ENCODE results near the gene LRRC75A.

DNA sequence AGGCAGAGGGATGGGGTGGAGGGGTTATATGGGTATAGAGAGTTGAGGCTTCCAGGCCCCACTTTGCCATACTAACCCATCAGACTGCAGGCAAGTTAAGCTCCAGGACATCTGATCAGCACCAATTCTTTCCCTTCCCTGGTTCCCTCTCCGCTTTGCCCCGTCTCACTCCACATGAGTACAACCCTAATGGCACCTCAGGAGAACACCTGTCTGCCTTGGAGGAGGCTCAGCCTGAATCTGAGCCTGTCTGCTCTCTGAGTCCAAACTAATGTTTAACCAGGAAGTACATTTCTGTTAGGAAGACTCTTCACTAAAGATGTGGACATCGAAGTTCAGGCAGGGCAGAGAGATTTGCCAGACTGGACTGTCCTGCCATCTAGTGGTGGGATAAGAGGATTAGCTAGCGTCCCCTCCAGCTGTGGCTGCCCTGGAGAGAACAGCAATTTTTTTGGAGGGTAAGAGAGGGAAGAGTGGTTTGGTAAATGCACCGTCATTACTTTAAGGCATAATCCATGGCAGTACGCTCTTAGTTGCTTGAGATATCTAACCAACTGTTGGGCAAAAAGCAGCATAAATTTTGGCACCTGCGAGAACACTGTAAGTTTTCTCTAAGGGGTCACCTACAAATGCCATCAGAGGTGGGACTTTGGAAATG is 29.2 kb upstream of the LRRC75A start:
- TF ChIP-seq GATA2 (IDR thresholded peaks at IDR 0.05; ENCODE audit: low read depth, low read length) (no peak), GATA3 (IDR thresholded peaks at IDR 0.05; ENCODE audit: low read depth, low read length) (no peak)

Data from SH-SY5Y (cell line).